ENCODE data around the gene UCN. TPM values are rescaled to one million over a fixed set of nuclear protein-coding genes. Genes with fewer than 3 reads are reported as not detected.
"Not testable (repeated sequence)": the region's sequence is repeated elsewhere in the genome, so short reads cannot be mapped to it uniquely, and the experiment has no call there.

The UCN gene, protein sequence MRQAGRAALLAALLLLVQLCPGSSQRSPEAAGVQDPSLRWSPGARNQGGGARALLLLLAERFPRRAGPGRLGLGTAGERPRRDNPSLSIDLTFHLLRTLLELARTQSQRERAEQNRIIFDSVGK
- 2.3 and 6.0 TPM in 2 replicates for total RNA-seq (2014; rRNA removed; shearing (Covaris generic))
- 2.0 and 2.8 TPM in 2 replicates for polyA plus RNA-seq (2015; cell fraction: cytosol; rRNA removed)
- 21.6 and 28.2 TPM in 2 replicates for polyA plus RNA-seq (2015; cell fraction: nucleus; rRNA removed)

GRCh38 chr2:27308359-27308881 is at the start of gene UCN:
UCN (minus strand) TSS chr2:27308445; CDS start chr2:27307895, 550 bp downstream.
- in situ Hi-C loops (cut with HindIII; ENCODE audit: low pct_unique_long_range_greater_than_20kb, low sequenced_read_pairs) = no loop called here
- DNase-seq (ENCODE audit: low read depth, low spot score) = no peak

DNA sequence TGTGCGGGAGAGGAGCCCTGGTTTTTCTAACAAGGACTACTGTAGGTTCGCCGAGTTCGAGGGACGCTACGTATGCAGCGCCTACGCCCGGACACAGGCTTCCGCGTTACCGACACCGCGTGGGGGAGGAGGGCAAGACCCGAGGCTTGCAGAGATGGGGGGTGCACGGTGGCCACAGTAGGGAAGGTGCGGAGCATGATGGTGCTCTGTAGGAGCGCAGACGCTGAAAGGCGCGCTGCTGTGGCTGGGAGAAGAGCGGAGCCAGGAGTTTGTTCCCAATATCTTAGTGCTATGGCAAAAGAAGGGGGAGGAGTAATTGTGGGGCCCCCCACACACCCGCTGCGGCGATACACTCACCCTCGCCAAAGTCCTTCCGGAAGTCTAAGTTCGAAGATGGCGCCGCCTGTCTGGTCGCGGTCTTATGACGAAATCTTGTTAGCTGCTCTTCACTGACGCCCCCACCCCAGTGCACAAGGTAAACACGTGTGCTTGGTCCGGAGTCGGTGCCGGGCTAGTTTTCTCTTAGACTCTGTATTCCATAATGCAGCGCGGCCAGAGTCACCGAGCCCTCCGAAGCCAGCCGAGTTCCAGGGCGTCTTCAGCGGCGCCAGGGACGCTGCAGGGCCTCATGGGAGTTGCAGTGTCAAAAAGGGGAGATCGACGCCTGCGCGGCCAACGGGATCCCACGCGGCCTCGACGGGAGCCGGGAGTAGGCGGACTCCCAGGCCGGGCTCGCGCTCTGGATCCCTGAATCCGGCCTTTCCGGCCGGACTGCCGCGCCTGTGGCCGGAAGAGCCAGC is 48.3 kb upstream of the UCN start, which contains the start of gene GTF3C2:
GTF3C2 (minus strand) TSS at position 383 of the 800 bp plus-strand sequence. CDS start 13,210 bp downstream, outside the sequence.
- in situ Hi-C loops (cut with HindIII; ENCODE audit: low pct_unique_long_range_greater_than_20kb, low sequenced_read_pairs) = no loop called here
- DNase-seq (ENCODE audit: low read depth, low spot score) = peak; percentile 98

- in situ Hi-C loops (cut with HindIII; ENCODE audit: low pct_unique_long_range_greater_than_20kb, low sequenced_read_pairs) = no loop called here
- peak; percentile 81 for DNase-seq (ENCODE audit: low read depth, low spot score)
These were observed 47.8 kb upstream of the UCN start for GRCh38 chr2:27356056-27356381.

DNA sequence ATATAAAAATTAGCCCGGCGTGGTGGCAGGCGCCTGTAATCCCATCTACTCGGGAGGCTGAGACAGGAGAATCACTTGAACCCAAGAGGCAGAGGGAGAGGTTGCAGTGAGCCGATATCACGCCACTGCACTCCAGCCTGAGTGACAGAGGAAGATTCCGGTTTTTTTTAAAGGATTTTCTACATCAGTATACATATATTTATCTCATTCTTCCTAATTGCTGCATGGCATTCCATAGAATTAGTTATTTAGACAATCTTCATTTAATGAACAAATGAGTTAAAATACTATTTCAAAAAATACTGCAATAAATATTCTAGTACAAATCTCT is 46.3 kb upstream of the UCN start:
- in situ Hi-C loops (cut with HindIII; ENCODE audit: low pct_unique_long_range_greater_than_20kb, low sequenced_read_pairs) = no loop called here
- DNase-seq (ENCODE audit: low read depth, low spot score) = no peak

DNA sequence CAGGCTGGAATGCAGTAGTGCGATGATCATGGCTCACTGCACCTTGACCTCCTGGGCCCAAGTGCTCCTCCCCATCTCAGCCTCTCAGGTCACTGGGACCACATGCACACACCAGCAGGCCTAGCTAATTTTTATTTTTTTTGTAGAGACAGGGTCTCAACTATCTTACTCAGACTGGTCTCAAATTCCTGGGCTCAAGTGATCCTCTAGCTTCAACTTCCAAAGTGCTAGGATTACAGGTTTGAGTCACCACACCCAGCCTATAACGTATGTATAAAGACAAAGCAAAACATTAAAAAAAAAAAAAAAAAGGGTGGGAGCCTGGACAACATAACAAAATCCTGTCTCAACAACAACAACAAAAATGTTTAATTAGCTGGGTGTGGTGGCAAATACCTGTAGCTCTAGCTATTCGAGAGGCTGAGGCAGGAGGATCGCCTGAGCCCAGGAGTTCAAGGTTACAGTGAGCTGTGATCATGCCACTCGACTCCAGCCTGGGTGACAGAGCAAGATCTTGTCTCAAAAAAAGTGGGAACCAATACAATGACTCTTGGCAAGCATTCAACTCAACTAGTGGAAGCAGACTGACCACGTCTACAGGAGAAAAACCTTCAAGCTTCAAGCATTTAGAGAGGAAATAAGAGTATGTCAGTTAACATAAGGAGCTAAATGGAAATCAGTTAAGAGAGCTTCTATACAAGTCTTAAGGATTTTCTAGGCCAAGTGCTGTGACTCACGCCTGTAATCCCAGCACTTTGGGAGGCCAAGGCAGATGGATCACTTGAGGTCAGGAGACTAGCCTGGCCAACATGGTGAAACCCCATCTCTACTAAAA is 45.7 kb upstream of the UCN start:
- in situ Hi-C loops (cut with HindIII; ENCODE audit: low pct_unique_long_range_greater_than_20kb, low sequenced_read_pairs) = no loop called here
- DNase-seq (ENCODE audit: low read depth, low spot score) = no peak

DNA sequence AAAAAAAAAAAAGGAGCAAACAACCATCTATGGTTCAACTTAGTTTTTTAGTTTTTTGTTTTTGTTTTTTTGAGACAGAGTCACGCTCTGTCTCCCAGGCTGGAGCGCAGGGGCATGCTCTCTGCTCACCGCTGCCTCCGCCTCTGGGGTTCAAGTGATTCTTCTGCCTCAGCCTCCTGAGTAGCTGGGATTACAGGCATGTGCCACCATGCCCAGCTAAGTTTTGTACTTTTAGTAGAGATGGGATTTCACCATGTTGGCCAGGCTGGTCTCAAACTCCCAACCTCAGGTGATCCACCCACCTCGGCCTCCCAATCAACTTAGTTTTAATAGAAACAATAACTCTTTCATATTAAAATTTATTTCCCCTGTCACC is 45.1 kb upstream of the UCN start:
- DNase-seq (ENCODE audit: low read depth, low spot score); in situ Hi-C loops (cut with HindIII; ENCODE audit: low pct_unique_long_range_greater_than_20kb, low sequenced_read_pairs): not testable (repeated sequence)

- DNase-seq (ENCODE audit: low read depth, low spot score) = no peak
- in situ Hi-C loops (cut with HindIII; ENCODE audit: low pct_unique_long_range_greater_than_20kb, low sequenced_read_pairs) = no loop called here
These were observed 43.8 kb upstream of the UCN start for GRCh38 chr2:27351802-27352598.

DNA sequence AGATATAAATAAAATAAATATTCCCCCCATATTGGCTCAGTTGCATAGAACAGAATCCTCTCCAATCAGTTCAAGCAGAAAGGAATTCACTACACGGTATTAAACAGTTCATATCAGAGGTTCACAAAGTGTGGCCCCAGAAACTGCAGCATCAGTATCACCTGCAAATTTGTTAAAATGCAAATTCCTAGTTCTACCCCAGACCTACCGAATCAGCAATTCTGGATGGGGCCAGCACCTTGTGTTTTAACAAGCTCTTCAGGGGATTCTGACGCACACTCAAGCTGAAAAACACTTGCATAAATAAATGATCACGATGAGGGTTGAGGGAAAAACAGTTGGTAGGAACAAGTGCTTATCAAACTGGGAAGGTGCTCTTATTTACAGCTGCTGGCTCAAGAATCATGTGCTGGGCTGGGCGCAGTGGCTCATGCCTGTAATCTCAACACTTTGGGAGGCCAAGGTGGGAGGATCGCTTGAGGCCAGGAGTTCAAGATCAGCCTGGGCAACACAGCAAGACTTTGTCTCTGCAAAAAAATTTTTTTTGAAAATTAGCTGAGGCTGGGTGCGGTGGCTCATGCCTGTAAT is 42.0 kb upstream of the UCN start:
- in situ Hi-C loops (cut with HindIII; ENCODE audit: low pct_unique_long_range_greater_than_20kb, low sequenced_read_pairs) = no loop called here
- DNase-seq (ENCODE audit: low read depth, low spot score) = no peak

DNA sequence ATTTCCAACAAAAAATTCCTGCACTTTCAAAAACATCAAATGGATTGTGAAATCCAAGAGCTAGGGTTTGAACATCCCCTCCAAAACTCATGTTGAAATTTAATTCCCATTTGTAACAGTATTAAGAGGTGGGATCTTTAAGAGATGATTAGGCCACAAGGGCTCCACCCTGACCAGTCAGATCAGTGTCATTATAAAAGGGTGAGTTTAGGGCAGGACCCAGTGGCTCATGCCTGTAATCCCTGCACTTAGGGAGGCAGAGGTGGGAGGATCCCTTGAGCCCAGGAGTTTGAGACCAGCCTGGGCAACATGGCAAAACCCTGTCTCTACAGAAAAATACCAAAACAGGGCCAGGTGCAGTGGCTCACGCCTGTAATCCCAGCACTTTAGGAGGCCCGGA is 39.4 kb upstream of the UCN start:
- in situ Hi-C loops (cut with HindIII; ENCODE audit: low pct_unique_long_range_greater_than_20kb, low sequenced_read_pairs) = no loop called here
- no peak for DNase-seq (ENCODE audit: low read depth, low spot score)

DNA sequence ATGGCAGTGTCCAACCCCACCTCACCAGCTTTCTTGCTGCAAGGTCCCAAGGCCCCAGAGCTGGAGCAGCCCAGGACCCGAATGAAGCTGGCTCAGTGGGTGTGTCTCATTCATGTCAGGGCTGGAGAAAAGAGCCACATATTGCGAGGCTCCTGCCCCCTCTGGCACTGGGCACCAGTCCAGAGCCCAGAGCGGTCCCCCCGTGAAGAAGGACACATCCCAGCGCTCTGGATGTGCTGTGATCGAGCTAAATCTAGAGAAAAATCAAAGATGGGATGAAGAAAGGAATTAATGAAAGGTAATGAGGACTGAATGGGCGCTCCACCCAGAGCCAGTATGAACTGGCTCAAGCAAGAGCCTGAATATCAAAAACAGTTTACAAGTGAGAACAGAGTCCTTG is 27.9 kb upstream of the UCN start:
- DNase-seq (ENCODE audit: low read depth, low spot score) = no peak
- in situ Hi-C loops (cut with HindIII; ENCODE audit: low pct_unique_long_range_greater_than_20kb, low sequenced_read_pairs) = no loop called here

- in situ Hi-C loops (cut with HindIII; ENCODE audit: low pct_unique_long_range_greater_than_20kb, low sequenced_read_pairs) = no loop called here
- DNase-seq (ENCODE audit: low read depth, low spot score) = no peak
These were observed 27.1 kb upstream of the UCN start for GRCh38 chr2:27335311-27335710.

DNA sequence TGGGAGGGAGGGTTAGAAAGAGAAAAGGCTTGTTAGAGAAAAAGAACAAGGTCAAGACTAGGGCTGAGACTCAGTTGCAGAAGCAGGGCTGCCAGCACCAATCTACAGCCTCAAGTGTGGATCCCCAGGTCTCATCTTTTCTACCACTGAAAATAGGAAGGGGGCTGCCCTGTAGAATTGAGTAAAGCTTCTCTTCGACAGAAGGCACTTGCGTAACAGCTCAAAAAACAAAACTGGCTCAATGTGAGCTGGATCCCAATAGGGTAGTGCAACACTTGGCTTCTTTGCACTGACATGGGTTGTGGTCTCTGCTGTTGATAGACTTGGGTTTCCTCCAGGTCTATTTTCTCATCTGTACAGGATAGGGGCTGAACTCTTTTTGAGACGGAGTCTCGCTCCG is 16.5 kb upstream of the UCN start:
- no peak for DNase-seq (ENCODE audit: low read depth, low spot score)
- in situ Hi-C loops (cut with HindIII; ENCODE audit: low pct_unique_long_range_greater_than_20kb, low sequenced_read_pairs) = no loop called here

DNA sequence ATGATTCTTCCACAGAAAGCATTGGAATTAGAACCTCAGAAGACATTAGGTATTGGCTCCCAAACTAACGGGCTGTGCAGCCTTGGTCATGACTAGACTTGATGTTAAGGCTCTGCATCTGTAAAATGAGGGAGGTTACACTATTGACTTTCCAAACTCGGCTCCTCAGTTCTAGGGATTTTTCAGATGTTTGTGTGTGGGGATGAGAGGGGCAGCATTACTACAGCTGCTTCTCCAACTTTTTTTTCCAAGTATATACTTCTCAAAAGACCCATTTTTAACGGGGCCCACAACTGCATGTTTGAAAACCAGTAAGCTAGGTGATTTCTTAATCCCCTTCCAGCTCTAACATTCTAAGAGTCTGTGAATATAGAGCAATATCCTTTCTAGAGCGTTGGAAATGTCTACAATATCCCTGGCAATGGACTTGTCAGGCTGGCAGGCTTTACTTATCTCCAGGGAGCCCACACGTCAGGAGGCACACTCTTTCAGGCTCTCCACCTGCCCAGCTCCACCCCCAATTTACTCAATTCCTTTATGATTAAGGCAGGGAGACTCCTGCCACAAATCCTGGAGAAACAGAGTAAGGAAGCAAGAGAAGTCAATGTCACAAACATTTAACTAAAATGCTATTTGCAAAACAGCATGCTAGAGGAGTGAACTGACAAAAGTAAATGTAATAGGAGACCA is 15.5 kb upstream of the UCN start:
- DNase-seq (ENCODE audit: low read depth, low spot score) = peak; percentile 21
- in situ Hi-C loops (cut with HindIII; ENCODE audit: low pct_unique_long_range_greater_than_20kb, low sequenced_read_pairs) = no loop called here

GRCh38 chr2:27322766-27323595 is 14.7 kb upstream of the UCN start, which contains the start of gene MPV17:
MPV17 (minus strand) TSS chr2:27323097; CDS start chr2:27322517, 580 bp downstream.
- in situ Hi-C loops (cut with HindIII; ENCODE audit: low pct_unique_long_range_greater_than_20kb, low sequenced_read_pairs) = no loop called here
- peak; percentile 97 for DNase-seq (ENCODE audit: low read depth, low spot score)

DNA sequence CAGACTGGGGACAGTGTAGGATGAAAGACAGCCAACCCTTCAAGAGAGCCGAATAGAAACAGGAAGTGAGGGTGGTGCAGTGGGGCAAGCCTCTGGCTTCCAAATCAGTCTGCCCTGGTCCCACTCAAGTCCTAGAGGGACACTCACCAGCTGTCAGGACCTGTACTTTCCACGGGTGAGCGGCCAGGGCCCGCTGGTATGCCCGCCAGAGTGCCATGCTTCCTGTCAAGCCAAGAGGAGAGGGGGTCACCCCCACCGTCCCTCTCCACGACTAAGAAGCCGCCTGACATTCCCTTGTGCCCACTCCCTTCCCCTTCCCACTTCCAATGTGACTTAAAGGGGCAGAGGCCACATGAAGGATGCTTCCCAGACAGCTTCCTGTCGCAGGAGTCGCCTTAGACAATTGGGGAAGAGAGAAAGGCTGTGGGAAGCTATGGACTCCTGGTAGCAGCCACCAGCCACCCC is 14.1 kb upstream of the UCN start:
- peak; percentile 28 for DNase-seq (ENCODE audit: low read depth, low spot score)
- in situ Hi-C loops (cut with HindIII; ENCODE audit: low pct_unique_long_range_greater_than_20kb, low sequenced_read_pairs) = no loop called here

Measured in SK-MEL-5 (cell line).